HG02840 (cell line): ENCODE data around the gene TRAF1.

Source experiments
- ATAC-seq: cut with Tn5 transposase; IDR thresholded peaks from one replicate; pipeline ENCODE4 v1.9.1; 2021; ENCODE audit warnings: mild to moderate bottlenecking, moderate library complexity, moderate number of reproducible peaks; ENCODE audit not compliant: unreplicated experiment, low FRiP score

The TRAF1 gene

DNA sequence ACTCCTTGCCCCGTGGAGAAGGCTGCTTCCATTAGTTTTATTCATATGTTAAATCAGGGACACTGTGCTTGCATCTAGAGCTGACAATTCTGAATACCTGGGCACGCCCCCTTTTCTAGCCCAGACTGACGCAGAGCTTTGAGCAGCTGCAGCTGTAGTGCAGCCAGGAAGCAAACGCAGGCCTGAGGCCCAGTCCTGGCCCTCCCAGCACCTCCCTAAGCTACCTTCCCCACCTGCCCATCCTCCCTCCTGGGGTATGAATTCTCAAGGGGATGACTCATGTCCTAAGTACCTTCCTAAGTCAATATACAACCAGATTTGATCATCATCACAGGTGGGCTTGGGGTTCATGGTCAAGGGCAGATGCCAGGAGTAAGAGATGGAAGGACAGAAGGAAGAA, 53.1 kb downstream of the TRAF1 start:
- ATAC-seq: no peak

- ATAC-seq: no peak
These were observed 53.6 kb downstream of the TRAF1 start for GRCh38 chr9:120872791-120873502.

- no peak for ATAC-seq
These were observed 56.4 kb downstream of the TRAF1 start for GRCh38 chr9:120870206-120870605.

DNA sequence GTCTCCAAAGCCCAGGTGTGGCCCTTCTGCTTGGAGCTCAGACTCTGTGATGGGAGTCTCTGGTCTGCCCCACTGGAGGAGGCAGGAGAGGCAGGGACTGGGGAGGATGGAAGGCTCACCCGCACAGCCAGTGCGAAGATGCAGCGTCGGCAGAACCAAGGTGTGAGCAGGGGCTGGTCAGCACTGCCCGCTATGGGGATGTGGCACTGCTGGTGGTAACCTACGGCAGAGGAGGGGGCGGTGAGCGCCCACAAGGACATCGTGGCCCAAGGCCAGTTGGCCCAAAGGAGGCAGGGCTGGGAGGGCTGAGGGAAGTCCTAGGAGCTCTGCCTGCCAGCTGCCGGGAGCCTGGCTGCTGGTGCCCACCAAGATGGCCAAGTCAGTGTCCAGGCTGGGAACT, 56.9 kb downstream of the TRAF1 start:
- ATAC-seq: no peak

DNA sequence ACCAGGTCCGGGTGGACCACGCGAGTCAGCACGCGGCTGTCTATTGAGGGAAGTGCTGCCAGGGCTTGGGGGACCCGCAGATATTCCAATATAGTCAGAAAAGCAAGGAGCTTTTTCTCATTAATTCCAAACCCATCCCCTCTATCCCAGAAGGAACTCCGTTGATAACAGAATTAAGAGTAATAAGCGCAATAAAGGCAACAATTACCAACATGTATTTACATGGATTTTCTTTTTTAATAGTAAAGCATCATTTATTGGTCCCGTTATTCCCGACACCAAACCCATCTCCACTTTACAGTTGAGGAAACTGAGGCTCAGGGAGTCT, 57.3 kb downstream of the TRAF1 start:
- no peak for ATAC-seq

- ATAC-seq: peak; percentile 78
These were observed 57.8 kb downstream of the TRAF1 start for GRCh38 chr9:120868676-120869359.

DNA sequence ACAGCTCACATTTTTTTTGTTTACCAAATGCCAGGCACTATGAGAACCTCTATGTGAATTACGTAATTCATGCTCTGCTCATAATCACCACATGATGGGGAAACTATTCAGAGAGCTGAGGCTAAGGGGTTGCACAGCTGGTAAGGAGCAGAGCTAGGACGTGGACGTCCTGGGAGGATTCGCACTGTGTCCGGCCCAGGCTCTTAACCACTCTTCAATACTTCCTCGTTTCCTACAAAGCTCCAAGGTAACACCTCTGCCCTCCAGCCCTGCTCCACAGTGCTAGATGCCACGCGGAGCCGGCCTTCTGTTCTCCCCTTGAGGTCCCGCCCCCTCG, 58.3 kb downstream of the TRAF1 start:
- ATAC-seq: no peak

- ATAC-seq: no peak
These were observed 58.8 kb downstream of the TRAF1 start for GRCh38 chr9:120867676-120868338.

GRCh38 chr9:120866651-120867050, 59.9 kb downstream of the TRAF1 start:
- ATAC-seq: no peak

DNA sequence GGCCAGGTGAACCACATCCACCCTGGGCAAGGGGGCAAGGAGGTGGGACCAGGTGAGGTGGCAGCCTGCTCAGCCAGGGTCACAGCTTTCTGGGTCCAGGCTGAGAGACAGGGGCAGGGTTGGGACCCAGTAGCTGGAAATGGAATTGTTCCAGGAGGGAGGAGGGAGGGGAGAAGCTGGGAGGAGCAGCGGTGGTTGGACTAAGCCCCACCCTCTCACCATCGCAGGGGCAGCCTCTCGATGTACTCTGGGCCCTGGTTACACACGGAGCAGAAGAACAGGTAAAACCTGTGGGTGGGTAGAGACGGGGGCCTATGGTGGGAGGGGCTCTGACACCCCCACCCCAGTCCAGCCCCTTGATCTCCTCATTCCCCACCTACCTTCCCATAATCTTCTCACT, 60.8 kb downstream of the TRAF1 start:
- ATAC-seq: no peak

DNA sequence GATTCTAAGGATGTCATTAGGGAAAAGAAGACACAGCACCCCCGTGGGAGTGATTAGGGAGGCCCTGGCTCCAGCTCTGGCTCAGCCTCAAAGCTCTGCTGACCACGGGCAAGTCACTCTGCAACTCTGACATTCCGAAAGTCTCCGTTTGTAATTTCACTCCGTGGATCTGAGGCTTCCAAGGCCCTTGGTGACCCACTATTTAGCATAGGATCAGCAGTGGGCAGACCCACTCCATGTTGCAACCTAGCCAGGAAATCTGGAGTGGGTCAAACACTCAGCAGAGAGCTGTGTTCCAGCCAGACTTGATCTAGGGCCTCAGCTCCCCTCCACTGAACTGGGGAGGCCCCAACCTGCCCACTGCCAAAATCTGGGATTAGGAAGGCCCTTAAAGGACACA, 61.4 kb downstream of the TRAF1 start:
- no peak for ATAC-seq

DNA sequence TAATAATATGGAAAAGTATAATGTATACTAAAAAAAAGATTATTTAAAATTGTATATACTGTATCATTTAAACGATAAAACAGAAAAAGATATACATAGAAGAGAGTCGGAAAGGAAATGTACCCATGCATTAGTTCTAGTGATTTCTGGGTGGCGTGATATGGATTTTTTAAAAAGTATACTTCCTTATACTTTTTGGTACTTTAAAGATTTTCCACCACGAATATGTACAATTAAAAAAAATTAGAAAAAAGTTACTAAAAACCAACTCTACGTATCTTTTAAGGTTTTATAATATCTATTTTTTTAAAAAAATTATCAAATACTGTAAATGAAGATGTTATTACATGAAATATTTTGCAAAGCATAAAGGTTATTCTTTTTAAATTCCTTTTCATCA, 61.9 kb downstream of the TRAF1 start:
- no peak for ATAC-seq

DNA sequence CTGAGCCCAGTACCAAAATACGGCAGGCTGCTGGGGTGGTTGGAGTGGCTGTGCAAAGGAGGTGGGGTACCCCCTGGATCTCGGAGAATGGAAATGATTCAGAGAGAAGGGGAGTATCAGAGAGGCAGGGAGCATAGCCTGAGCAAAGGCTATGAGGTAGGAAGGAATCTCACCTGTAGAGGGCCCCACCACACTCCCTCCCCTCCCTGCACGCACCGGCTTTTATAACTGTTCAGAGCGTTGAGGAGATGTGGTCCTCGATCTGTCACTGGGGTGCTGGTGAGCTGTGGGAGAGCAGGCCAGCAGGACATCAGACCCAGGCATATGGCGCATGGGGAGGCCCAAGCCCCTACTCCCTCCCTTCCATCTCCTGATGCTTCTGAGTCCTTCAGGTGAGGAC, 62.8 kb downstream of the TRAF1 start:
- no peak for ATAC-seq

DNA sequence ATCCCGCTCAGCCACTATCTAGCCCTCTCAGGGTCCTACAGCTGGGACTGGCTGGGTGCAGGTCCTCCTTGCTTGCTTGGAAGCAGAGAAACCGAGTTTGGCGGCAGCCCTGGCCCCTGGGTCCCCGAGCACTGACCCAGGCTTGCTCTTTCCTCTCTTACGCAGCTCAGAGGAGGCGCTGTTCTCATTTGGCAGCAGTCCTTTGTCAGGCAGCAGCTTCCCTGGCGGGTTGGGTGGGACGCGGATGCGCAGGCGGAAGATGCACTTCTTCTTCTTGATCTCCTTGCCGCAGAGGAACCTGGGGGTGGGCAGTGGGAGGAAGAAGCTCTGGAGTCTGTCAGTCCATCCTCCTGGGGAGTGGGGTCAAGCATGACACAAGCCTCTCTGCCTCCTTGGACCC, 64.1 kb downstream of the TRAF1 start:
- ATAC-seq: no peak

- no peak for ATAC-seq
These were observed 64.7 kb downstream of the TRAF1 start for GRCh38 chr9:120861935-120862334.

DNA sequence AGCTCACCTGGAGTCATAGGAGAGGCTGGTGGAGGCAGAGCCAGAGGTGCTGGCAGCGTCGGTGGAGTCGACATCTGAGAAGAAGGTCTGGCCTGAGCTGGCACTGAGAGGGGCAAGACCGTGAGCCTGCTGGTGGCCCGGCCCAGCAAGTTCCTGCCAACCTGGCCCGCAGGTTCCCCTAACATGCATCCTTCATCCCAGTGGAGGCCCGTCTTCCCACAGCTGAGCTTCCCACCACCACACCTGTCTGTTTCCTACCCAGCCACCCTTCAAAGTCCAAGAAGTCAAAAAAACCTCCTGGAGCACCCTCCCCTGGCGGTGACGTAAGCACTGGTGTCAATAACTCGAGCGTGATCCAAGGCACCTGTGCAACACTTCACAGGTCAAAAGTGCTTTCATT, 66.5 kb downstream of the TRAF1 start:
- no peak for ATAC-seq

DNA sequence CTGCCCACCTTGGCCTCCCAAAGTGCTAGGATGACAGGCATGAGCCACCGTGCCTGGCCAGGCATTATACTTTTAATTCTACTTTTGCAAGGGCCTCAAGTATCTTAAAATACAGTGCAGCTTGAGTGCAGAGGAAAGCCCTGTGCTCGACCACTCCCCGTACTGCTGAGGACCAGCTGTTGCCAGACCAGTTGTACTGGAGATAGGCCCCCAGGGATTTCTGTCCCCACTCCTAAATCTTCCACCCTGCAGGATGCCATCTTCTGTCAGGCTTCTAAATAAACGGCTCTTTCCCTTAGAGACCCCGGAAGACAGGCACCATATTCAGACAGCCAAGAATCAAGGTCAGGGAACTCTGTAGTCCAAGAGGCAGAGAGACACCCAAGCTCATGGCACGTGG, 67.2 kb downstream of the TRAF1 start:
- ATAC-seq: no peak

- no peak for ATAC-seq
These were observed 68.7 kb downstream of the TRAF1 start for GRCh38 chr9:120857902-120858301.

DNA sequence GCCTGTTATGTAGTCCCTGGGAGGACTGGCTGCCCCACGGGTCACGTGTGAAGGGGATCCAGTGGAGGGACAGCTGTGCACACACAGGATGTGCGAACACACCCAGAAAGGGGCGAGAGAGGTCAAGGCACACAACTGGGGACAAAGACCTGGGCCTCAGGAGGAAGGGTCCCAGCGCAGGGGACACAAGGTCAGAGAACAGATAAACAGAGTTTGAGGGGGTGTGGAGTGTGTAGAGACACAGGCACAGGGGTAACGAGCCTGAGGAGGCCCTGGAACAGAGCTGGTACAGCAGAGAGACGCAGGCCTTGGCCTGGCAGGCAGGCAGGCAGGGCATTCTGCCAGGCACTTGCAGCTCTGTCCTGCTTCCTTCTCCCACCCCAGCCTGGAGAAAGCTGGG, 69.1 kb downstream of the TRAF1 start:
- no peak for ATAC-seq

DNA sequence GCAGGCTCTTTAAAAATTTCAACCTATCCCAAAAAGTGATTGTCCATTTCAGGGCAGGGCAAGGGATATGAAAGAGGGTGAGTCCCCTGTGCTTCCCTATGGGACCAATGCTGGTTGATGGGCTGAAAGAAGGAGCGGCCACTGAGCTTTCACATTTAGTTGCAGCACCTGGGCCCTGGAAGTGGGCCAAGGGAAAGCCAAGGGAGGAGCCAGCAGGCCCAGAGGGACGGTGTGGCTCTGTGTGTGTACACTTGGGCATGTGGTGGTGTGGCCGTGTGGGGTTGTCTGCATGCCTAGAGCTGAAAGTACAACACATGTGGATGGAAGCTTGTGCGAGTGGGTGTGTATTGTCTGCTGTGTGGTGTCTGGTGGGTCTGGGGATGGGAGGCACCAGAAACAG, 69.9 kb downstream of the TRAF1 start:
- no peak for ATAC-seq

DNA sequence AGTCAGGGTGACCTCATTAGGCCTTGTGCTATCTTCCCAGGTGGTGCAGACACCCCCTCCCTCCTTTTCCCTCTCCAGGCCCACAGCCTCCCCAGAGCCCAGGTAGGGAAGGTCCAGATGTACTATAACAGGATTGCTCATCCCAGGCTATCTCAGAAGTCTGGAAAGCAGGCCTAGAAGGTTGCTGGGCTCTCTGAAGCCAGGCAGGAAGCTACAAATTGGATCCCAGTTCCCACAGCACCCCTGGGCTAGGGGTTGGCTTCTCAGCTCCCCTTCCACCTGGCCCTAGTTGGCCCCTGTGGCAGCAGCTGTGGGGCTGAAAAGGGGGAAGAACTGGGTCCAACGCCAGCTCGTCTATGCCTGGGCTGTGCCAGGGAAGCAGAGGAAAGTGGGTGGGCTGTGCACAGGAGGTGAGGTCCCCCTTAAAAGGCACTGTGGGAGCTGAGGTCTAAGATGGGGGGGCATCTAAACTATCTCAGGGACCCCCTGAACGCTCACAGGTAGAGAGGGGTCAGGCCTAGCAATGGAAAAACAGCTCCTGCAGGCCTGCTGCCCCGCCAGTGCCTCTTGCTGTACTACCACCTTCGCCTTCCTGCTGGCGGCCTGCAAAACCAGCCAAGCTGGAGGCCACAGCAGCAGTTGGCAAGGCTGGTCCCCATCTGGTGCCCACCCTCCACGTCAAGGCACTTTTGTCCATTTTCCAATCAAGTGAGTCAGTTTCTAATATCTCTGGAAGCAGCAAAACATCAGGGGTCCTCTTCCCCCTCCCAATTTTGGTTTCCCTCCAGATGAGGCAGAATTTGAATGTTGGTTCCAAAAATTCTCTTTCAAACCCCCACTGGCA, 70.5 kb downstream of the TRAF1 start:
- no peak for ATAC-seq
